SIG-M5 treated with dmso at 0.1 percent for 504 hours (cell line): ENCODE measurements around the gene ADARB2.
"Not testable (repeated sequence)": the region's sequence is repeated elsewhere in the genome, so short reads cannot be mapped to it uniquely, and the experiment has no call there.

Experiments used
- DNase-seq: peaks from one replicate; lab custom pipeline; 2025; ENCODE audit not compliant: unreplicated experiment; lab: John Stamatoyannopoulos, UW

Gene ADARB2

GRCh38 chr10:1617376-1618317, 119.7 kb downstream of the ADARB2 start:
- not testable (repeated sequence) for DNase-seq

DNA sequence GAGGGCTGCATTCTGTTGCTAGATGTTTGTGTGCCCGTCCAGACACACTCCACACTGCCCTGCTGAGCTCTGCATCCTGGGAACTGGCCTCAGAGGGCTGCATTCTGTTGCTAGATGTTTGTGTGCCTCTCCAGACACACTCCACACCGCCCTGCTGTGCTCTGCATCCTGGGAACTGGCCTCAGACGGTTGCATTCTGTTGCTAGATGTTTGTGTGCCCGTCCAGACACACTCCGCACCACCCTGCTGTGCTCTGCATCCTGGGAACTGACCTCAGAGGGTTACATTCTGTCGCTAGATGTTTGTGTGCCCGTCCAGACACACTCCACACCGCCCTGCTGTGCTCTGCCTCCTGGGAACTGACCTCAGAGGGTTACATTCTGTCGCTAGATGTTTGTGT, 120.6 kb downstream of the ADARB2 start:
- DNase-seq = not testable (repeated sequence)

DNA sequence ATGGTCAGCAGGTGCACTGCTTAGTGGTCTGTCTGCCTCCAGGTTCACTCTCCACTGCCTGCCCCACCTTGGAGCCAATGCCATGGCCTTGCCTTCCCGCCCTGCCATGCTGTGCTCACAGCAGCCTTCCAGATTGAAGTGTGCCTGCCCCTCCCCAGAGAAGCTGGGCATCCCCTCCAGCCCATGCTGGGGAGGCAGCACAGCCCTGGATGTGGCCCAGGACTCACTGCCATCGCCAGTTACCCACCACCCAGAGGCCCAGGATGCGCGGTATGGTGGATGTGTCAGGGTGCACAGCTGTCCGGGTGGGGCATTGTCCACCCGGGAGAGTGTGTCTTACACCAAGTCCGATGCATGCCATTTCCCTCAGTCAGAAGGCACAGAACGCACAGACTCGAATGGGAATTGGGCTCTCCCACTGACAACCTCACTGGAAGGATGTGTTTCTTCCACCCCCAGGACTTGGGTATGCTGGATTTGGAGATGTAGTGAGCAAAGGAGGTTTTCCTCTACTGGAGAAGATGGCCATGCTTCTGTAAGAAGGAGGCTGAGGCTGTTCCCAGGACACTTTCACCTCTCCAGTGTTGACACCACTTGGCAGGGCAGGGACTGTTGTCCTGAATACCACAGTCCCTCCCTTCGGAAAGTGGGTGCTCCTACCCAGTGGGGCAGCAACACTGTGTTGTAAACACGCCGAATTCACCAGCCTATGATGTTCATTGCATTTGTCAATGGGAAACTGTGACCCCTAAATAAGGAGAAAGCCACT, 122.0 kb downstream of the ADARB2 start:
- no peak for DNase-seq

DNA sequence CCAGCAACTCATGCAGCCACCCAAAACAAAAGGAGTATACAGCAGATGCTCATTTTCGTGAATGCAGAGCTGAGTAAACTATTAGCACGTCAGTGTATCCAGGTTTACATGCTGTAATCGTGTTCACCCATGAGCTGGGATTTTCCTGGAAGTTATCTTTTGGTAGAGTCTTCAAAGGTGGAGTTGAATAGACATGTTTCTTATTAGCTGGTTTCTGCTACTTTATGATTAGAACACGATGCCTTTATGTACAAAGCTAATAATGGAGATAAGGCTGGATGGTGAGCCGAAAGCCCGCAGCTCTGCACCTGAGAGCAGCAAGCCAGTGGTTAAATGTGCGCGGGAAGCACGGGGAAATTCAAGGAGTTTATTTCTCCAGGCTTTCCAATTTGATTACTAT, 123.8 kb downstream of the ADARB2 start:
- no peak for DNase-seq

DNA sequence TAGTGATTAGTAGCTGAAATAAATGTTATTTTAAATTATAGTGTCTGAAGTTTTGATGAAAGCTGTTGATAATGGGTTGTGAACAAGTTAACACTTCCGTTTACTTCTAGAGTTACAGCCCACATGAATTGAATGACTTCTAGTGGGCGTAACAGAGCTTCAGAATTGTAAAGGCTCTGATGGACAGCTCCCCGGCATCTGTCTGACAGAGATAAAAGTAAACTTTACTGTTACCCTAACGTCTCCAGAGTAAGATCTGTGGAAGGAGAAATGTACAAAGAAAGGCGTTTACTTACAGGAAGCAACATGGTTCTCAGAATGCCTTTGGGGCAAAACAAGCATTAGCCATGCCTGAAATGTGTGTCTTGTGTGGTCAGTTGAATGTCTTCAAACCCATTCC, 124.4 kb downstream of the ADARB2 start:
- DNase-seq = no peak

DNA sequence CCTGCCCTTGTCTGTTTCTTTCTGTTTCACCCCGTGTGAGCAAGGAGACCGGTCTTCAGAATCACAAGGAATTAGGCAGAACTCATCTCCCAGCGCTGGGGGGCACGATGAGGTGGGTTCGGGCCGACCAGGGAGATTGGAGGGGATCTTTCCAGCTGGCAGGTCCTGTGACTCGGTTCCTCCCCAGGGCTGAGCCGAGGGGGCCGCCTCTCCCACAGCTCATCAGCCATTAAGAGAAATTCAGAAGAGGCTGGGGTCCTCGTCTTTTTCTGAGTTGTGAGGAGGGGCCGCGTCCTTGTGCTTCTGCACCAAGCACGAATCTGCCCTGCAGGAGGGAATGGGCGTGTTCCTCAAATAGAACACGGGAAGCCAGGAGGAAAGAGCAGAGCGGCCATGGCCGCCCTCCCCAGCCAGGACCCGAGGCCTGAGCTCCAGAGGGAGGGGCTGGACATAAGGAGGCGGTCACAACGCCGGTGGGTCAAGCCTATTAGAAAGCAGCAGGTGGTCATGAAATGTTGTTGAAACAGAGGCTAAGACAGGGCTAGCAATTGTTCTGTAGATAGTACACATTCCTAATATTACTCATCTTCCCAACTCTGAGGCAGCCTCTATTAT, 125.3 kb downstream of the ADARB2 start:
- no peak for DNase-seq

DNA sequence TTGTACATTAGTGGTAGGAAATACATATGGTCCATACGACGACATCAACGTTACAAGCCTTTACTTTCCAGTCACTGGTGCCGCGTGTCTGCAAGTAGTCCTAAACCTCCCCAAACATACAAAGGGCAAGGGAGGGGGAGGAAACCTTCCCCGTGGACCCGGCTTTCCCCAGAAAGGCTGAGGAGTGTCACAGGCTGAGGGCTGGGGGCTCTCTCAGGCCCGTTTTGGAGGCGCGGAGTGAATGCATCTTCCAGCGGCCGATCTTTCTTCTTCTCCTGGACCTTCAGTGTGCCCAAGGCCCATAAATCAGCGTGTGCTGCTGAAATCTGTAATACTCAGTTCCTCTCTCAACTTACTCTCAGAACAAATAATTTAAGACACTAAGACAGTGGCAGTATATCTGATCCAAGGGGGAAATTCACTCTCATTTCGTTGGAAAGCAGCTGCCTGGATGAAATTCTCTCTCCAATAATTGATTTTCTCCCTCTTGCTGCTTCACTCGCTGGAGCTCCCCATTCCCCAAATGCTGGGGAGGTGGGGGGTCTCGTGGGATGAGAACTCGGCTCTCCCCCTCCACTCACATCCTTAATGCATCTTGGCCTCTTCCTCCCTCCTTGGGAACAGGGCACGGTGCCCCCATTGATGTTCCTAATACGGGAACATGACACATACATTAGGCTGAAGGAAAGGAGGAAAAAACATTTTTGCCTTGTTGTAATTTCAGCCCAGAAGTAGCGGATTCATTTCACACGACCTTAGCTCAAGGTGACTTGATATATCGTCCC, 126.1 kb downstream of the ADARB2 start:
- DNase-seq = no peak

DNA sequence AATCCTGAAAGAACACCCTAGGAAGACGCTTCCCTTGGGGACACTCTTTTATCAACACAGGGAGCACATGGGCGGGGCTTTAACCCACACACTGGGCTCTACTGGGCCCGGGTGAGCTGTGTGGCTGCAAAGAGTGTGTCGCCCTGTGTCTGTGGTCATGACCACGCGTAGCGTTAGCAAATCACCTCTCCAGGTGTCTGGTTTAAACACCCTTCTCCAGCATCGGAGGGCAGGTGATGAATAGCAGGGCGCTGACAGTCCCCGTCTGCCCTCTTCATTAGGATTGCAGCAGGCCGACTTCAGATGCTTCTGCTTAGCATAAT, 127.7 kb downstream of the ADARB2 start:
- no peak for DNase-seq

DNA sequence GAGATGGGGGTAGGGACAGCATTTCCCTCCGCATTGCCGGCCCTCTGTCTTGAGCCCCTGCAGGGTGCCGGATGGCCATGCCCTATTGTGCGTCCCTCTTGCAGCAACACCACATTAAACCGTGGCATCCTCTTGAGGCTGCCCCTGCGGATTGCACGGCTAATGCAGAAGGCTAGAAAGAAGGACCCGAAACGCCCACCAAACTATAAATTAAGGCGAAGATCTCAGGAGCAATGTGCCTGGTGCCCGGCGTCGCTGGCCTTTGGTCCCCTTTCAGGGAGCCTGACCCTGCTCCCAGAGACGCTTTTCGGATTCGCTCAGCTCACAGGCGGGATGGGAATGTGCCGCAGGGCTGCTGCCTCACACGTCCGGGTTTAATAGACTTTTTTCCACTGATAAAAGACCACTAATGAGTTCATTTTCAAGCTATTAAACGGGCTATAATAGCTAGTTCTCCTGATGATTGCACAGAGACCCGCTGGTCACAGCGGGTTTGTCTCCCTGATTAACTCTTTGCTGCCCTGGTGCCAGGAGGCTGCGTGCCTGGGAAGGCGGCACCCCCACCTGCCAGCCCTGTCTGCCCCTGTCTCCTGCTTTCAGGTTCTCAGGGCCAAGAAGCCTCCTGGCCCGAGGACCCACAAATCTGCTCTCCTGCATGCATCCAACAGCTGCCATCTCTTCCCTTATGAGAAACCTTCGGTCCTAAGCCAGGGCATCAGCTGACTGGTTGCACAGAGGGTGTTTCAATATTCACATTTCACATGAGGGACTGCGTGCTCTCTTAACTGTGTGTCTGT, 128.3 kb downstream of the ADARB2 start:
- DNase-seq = no peak

DNA sequence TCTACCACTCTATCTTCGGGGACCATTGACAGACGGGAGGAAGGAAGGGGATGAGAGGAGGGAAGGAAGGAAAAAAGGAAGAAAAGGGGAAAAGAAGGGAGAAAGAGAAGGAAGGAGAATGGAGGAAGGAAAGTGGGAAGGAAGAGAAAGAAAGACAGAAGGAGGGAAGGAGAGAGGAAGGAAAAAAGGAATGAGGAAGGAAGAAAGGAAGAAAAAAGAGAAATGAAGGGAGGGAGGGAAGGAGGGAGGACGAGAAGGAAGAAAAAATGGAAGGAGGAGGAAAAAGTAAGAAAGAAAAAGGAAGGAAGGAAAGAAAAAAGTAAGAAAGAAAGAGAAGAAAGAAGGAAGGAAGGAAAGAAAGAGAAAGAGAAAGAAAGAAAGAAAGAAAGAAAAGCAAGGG, 128.9 kb downstream of the ADARB2 start:
- DNase-seq = no peak

GRCh38 chr10:1607466-1607865, 129.9 kb downstream of the ADARB2 start:
- no peak for DNase-seq

- no peak for DNase-seq
These were observed 131.1 kb downstream of the ADARB2 start for GRCh38 chr10:1605999-1606940.

- no peak for DNase-seq
These were observed 132.2 kb downstream of the ADARB2 start for GRCh38 chr10:1605121-1605520.

- no peak for DNase-seq
These were observed 133.1 kb downstream of the ADARB2 start for GRCh38 chr10:1604246-1604645.

- DNase-seq = no peak
These were observed 134.1 kb downstream of the ADARB2 start for GRCh38 chr10:1603181-1603580.

DNA sequence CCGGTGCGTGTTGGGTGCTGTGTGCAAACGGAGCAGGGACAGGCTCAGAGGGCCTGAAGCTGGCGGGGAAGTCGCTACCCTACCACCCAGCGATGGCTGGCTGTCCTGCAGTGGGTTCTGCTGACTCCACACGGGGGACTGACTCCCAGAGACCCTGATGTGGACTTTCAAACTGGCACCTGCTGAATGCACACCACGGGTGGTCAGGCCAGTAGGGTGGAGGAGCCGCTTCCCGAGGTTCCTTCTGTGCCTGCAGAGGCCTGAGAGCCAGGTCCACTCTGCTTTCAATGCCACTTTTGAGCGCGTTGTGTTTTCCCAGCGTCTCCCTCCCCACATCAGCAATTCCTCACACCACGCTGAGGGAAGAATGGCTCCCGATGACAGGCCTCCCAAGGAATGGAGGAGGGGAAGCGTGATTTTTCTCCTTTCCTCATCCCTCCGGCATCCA, 135.3 kb downstream of the ADARB2 start:
- no peak for DNase-seq

GRCh38 chr10:1601406-1601805, 135.9 kb downstream of the ADARB2 start:
- no peak for DNase-seq

GRCh38 chr10:1600861-1601260, 136.5 kb downstream of the ADARB2 start:
- no peak for DNase-seq
